KOPT-K1 (cell line): ENCODE measurements around the gene LTBP3.
"Not testable (repeated sequence)": the region's sequence is repeated elsewhere in the genome, so short reads cannot be mapped to it uniquely, and the experiment has no call there.

ENCODE experiments used
- H3K27ac ChIP-seq: fragments of 200-600 bp; sonication (generic); 2 replicates; pipeline ENCODE4 v1.5.1; 2016; ENCODE audit warnings: antibody characterized with exemption, mild to moderate bottlenecking, low read depth, low read length; ENCODE audit not compliant: poor library complexity, severe bottlenecking
- H3K36me3 ChIP-seq: fragments of 200-600 bp; sonication (generic); 2 replicates; pipeline ENCODE4 v1.5.1; 2017; ENCODE audit warnings: antibody characterized with exemption, mild to moderate bottlenecking, low read length, moderate library complexity; ENCODE audit not compliant: insufficient read depth
- H3K9me3 ChIP-seq: fragments of 200-600 bp; sonication (generic); 2 replicates; pipeline ENCODE4 v1.5.1; 2017; ENCODE audit warnings: antibody characterized with exemption, low read length, mild to moderate bottlenecking; ENCODE audit not compliant: insufficient read depth, poor library complexity, severe bottlenecking

LTBP3 gene

DNA sequence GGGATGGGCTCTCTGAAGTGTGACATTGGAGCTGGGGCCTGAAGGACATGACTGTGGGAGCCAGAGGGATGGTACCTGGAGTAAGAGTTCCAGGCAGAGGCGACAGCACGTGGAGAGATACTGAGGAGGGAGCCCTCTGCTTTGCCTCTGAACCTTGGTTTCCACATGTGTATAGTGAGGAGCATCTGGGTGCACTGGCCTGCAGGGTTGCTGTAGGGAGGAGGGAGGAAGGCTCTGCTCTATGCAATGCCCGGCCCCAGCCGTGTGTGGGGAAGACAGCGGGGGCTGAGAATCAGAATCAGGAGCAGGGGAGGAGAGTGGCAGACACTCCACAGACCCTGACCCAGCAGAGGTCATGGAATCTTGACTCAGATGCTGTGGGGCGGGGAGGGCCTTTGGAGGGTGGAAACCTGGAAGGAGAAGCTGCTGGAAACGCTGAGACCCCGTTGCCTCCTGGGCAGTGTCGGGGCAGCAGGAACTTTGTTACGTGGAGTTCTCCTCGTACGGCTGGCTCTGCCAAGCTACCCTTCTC is 29.3 kb downstream of the LTBP3 start:
- Histone ChIP-seq H3K9me3 (no peaks in the 10 kb centered on the region), H3K36me3 (peaks cover 52% of the 10 kb centered on the region), H3K27ac (no peak overlapping the region)

GRCh38 chr11:65526744-65527143 is 31.4 kb downstream of the LTBP3 start:
- peaks cover 33% of the 10 kb centered on the region for H3K36me3 ChIP-seq
- H3K27ac ChIP-seq: no peak overlapping the region
- H3K9me3 ChIP-seq: no peaks in the 10 kb centered on the region

GRCh38 chr11:65525546-65526480 is 32.3 kb downstream of the LTBP3 start:
- Histone ChIP-seq H3K27ac (peak overlapping the region; percentile 81), H3K9me3 (no peaks in the 10 kb centered on the region), H3K36me3 (peaks cover 24% of the 10 kb centered on the region)

DNA sequence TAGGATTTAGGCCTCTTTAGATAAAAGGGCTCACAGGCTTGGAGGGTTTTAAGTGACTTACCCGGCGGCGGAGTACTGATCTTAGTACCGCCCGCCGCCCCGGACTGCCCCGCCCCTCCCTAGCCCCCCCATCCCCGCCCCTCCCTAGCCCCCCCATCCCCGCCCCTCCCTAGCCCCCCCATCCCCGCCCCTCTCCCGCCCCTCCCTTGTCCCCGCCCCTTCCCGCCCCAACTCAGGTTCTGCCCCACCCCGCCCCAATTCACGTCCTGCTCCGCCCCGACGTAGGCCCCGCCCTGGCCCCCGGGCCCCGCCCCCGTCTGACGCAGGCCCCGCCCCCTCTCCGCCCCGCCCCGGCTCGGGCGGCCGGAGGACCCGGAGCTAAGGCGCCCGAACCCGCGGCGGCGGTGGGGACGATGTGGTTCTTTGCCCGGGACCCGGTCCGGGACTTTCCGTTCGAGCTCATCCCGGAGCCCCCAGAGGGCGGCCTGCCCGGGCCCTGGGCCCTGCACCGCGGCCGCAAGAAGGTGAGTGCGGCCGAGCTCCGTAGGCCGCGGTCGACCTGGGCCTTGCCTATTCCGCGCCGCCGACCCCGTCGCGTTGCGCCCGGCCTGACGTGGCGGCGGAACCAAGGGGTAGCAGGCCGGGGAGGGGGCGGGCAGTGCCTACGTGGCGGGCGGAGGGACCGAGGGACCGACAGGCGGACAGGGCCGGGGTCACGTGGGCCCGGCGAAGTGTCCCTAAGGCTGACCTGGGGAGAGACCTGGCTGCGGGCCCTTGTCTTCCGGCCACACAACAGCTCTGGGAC is 33.2 kb downstream of the LTBP3 start, which contains the start of gene SCYL1:
Gene SCYL1 (plus strand): TSS at position 343 of the 805 bp plus-strand sequence. CDS start 71 bp downstream, at position 414.
- H3K9me3 ChIP-seq: no peaks in the 10 kb centered on the region
- peaks cover 17% of the 10 kb centered on the region; the same call in 1 of the 2 replicates for H3K36me3 ChIP-seq
- H3K27ac ChIP-seq: peak within 1 kb of the TSS; percentile 81

GRCh38 chr11:65524014-65524740 is 34.0 kb downstream of the LTBP3 start:
- peak overlapping the region; percentile 10 for H3K27ac ChIP-seq
- H3K36me3 ChIP-seq: peaks cover 17% of the 10 kb centered on the region; the same call in 1 of the 2 replicates
- no peaks in the 10 kb centered on the region for H3K9me3 ChIP-seq

- not testable (repeated sequence) for H3K27ac ChIP-seq, H3K9me3 ChIP-seq
- peaks cover 17% of the 10 kb centered on the region; the same call in 1 of the 2 replicates for H3K36me3 ChIP-seq
Measured at GRCh38 chr11:65523631-65523968, 34.6 kb downstream of the LTBP3 start.

DNA sequence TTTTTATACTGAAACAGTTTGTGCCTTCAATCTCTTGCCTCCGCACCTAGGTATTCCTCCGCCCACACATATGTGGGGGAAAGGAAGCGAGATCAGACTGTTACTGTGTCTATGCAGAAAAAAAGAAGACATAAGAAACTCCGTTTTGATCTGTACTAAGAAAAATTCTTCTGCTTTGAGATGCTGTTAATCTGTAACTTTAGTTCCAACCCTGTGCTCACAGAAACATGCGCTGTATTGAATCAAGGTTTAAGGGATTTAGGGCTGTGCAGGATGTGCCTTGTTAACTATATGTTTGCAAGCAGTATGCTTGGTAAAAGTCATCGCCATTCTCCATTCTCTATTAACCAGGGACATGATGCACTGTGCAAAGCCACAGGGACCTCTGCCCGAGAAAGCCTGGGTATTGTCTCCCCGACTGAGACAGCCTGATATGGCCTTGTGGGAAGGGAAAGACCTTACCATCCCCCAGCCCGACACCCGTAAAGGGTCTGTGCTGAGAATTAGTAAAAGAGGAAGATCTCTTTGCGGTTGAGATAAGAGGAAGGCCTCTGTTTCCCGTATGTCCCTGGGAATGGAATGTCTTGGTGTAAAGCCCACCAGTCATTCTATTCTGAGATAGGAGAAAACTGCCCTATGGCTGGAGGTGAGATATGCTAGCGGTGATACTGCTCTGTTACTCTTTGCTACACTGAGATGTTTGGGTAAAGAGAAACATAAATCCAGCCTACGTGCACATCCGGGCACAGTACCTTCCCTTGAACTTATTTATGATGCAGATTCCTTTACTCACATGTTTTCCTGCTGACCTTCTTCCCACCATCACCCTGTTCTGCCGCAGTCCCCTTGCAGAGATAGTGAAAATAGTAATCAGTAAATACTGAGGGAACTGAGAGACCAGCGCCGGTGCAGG is 35.2 kb downstream of the LTBP3 start:
- H3K36me3 ChIP-seq: peaks cover 16% of the 10 kb centered on the region; the same call in 1 of the 2 replicates
- not testable (repeated sequence) for H3K9me3 ChIP-seq, H3K27ac ChIP-seq

DNA sequence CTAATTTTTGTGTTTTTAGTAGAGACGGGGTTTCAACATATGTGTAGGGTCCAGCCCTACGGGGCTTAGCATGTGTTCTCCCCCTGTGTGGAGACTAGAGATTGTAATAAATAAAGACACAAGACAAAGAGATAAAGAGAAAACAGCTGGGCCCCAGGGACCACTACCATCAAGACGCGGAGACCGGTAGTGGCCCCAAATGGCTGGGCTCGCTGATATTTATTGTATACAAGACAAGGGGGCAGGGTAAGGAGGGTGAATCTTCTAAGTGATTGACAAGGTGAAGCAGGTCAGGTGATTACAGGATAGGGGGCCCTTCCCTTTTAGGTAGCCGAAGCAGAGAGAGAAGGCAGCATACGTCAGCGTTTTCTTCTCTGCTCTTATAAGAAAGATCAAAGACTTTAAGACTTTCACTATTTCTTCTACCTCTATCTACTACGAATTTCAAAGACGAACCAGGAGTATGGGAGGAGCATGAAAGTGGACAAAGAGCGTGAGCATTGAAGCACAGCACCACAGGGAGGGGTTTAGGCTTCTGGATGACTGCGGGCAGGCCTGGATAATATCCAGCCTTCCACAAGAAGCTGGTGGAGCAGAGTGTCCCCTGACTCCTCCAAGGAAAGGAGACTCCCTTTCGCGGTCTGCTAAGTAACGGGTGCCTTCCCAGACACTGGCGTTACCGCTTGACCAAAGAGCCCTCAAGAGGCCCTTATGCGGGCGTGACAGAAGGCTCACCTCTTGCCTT is 36.2 kb downstream of the LTBP3 start:
- H3K36me3 ChIP-seq, H3K27ac ChIP-seq, H3K9me3 ChIP-seq: not testable (repeated sequence)

GRCh38 chr11:65518941-65519549 is 39.1 kb downstream of the LTBP3 start:
- not testable (repeated sequence) for H3K36me3 ChIP-seq, H3K27ac ChIP-seq

DNA sequence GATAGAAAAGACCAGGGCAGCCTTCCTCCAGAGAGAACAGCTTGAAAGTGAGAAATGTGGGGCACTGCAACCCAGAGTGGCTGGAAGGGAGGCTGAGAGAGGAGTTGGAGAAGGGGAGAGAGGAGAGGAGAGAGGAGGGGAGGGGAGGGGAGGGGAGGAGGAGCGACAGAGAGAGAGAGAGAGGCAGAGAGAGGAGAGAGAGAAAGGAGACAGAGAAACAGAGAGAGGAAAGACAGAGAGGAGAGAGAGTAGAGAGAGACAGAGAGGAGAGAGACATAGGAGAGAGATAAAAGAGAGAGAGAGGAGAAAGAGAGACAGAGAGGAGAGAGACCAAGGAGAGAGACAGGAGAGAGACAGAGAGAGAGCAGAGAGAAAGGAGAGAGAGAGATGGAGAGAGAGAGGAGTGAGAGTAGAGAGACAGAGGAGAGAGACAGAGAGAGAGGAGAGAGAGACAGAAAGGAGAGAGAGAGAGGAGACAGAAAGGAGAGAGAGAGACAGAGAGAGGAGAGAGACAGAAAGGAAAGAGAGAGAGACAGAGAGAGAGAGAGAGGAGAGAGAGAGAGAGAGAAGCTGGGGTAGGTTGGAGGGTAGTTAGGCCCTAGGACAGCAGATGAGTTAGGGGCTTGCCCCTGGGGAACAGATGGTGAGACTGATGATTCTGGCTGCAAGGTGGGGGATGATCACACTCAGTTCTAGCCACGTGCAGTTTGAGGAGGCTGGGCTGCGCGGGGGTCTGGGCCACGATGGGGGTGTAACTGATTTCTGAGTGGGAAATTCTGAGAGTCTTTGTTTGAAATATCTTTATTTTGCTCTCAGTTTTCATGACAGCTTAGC is 41.8 kb downstream of the LTBP3 start:
- Histone ChIP-seq H3K36me3 (no peaks in the 10 kb centered on the region), H3K9me3 (no peaks in the 10 kb centered on the region), H3K27ac (no peak overlapping the region)

More at GRCh38 chr11:65518941-65519549, 39.1 kb downstream of the LTBP3 start:
- not testable (repeated sequence) for H3K9me3 ChIP-seq

- H3K36me3 ChIP-seq, H3K9me3 ChIP-seq, H3K27ac ChIP-seq: not testable (repeated sequence)
Measured at GRCh38 chr11:65512311-65512710, 45.8 kb downstream of the LTBP3 start.

DNA sequence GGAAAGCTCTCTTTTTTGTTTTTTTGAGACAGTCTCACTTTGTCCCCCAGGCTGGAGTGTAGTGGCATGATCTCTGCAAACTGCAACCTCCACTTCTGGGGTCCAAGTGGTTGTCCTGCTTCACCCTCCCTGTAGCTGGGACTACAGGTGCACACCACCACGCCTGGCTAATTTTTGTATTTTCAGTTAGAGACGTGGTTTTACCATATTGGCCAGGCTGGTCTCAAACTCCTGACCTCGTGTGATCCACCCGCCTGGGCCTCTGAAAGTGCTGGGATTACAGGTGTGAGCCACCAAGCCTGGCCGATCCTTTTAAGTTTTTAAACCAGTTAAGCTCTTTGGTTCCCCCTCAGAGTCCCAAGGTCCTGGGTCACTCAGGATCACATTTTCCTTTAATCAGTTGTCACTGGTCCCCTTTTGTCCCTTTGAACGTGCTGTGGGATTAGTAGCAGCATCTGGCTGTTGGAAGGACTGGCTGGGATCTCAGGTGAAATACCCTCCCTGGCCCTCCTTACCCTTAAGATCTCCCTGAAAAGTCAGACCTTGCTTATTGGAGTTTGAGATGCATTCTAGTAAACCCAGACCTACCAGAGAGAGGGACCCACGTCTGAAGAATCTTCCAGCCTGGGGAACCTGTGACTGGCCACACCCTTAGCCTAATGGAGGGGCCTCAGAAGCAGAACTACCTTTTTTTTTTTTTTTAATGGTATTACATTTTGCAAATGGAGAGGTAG is 51.2 kb downstream of the LTBP3 start:
- Histone ChIP-seq H3K36me3 (peaks cover 51% of the 10 kb centered on the region), H3K9me3 (no peaks in the 10 kb centered on the region), H3K27ac (no peak overlapping the region)
